ENCODE measurements around the gene CEP112. TPM values are rescaled to one million over a fixed set of nuclear protein-coding genes. Genes with fewer than 3 reads are reported as not detected.

Gene CEP112
- total and polyA plus RNA-seq, 9 of the 15 experiments (the other 6 are each of a cell fraction or from before 2014, with no cell fraction given) = 0.84 TPM; not detected in 8

DNA sequence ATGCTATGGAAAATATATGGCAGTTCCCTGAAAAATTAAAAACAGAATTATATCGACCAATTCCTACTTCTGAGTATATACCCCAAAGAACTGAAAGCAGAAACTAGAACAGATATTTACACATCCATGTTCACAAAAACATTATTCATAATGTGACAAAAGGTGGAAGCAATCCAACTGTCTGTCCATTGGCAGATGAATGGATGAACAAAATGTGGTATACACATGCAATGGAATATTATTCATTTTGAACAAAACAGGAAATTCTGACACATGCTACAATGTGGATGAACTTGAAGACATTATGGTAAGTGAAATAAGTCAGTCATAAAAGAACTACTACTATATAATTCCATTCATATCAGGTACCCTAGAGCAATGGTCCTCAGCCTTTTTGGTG lies 367.0 kb downstream of the CEP112 start (continued):
- TF ChIP-seq JUND (IDR thresholded peaks at IDR 0.05; ENCODE audit: borderline replicate concordance, low read depth, low read length) = no peak
- no peak for TF ChIP-seq JUND (tag; IDR thresholded peaks at IDR 0.05; ENCODE audit: borderline replicate concordance, low read depth, low read length)
- TF ChIP-seq ESRRA (IDR thresholded peaks at IDR 0.05; ENCODE audit: borderline replicate concordance, low read depth) = no peak
- TF ChIP-seq FOXA1 (IDR thresholded peaks at IDR 0.05; ENCODE audit: borderline replicate concordance) = no peak
- TF ChIP-seq, protein P1, sequence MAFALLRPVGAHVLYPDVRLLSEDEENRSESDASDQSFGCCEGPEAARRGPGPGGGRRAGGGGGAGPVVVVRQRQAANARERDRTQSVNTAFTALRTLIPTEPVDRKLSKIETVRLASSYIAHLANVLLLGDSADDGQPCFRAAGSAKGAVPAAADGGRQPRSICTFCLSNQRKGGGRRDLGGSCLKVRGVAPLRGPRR (CRISPR knock-in tag; IDR thresholded peaks at IDR 0.05) = no peak

DNA sequence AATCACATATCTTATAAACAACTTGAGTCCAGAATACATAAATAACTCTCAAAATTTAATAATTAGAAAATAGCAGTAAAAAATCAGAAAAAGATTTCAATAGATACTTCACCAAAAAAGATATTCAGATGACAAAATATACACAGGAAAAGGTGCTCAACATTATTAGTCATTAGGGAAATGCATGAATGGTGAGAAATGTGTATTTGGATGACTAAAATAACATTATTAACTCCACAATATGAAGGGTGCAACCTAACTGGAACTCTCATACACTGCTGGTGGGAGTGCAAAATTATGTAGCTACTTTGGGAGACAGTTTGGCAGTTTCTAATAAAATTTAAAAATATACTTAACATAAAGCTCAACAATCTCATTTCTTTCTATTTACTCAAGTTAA lies 368.2 kb downstream of the CEP112 start:
- Histone ChIP-seq H3K4me3 (no peak overlapping the region), H3K27me3 (ENCODE audit: control insufficient read depth in 2 of 2, insufficient read depth in 2 of 2, low read length in 2 of 2) (no peaks in the 10 kb centered on the region), H3K27ac (ENCODE audit: extremely low read depth, low read depth, low read length) (no peak overlapping the region), H3K9ac (ENCODE audit: insufficient read depth in 1 of 2, low read depth in 2 of 2, low read length in 2 of 2) (no peak overlapping the region), H3K4me1 (replicated peaks in 1 of 2; ENCODE audit: control insufficient read depth in 2 of 2, insufficient read depth in 2 of 2, low read length in 2 of 2) (no peaks in the 10 kb centered on the region), H3K9me1 (ENCODE audit: control insufficient read depth, insufficient read depth, low read length) (no peaks in the 10 kb centered on the region), H2AFZ (ENCODE audit: low read depth, low read length) (no peak overlapping the region), H4K20me1 (replicated peaks; ENCODE audit: control insufficient read depth, insufficient read depth, low read length) (no peaks in the 10 kb centered on the region), H3K36me3 (ENCODE audit: control insufficient read depth, insufficient read depth, low read length) (no peaks in the 10 kb centered on the region), H3K4me2 (ENCODE audit: insufficient read depth, low read length) (no peak overlapping the region), H3K79me2 (ENCODE audit: control insufficient read depth, insufficient read depth, low read length) (no peaks in the 10 kb centered on the region), H3K9me3 (replicated peaks; ENCODE audit: control insufficient read depth, insufficient read depth, low read depth, low read length) (no peaks in the 10 kb centered on the region)
- ATAC-seq = no peak
- DNase-seq (ENCODE audit: extremely low read depth in 1 of 4, low spot score in 3 of 4) = no peak
- ChIA-PET CTCF (ENCODE audit: low intra/inter-chr PET ratio) (no interaction called here), POLR2A (no interaction called here)
- no peak for FAIRE-seq
- TF ChIP-seq, protein P2, sequence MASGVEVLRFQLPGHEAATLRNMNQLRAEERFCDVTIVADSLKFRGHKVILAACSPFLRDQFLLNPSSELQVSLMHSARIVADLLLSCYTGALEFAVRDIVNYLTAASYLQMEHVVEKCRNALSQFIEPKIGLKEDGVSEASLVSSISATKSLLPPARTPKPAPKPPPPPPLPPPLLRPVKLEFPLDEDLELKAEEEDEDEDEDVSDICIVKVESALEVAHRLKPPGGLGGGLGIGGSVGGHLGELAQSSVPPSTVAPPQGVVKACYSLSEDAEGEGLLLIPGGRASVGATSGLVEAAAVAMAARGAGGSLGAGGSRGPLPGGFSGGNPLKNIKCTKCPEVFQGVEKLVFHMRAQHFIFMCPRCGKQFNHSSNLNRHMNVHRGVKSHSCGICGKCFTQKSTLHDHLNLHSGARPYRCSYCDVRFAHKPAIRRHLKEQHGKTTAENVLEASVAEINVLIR (CRISPR knock-in tag; IDR thresholded peaks at IDR 0.05) = no peak
- TF ChIP-seq ETV5 (CRISPR knock-in tag; IDR thresholded peaks at IDR 0.05; ENCODE audit: low read depth) (no peak), ZNF316 (IDR thresholded peaks at IDR 0.05) (no peak), CREB1 (IDR thresholded peaks at IDR 0.05) (no peak), CREB1 (CRISPR knock-in tag; IDR thresholded peaks at IDR 0.05) (no peak), PHTF2 (CRISPR knock-in tag; IDR thresholded peaks at IDR 0.05) (no peak), GATAD2A (IDR thresholded peaks at IDR 0.05) (no peak), ZC3H11A (IDR thresholded peaks at IDR 0.05; ENCODE audit: low read depth, low read length) (no peak), SMARCE1 (IDR thresholded peaks at IDR 0.05) (no peak), SMARCB1 (IDR thresholded peaks at IDR 0.05; ENCODE audit: insufficient read length, low read depth) (no peak), HDGF (IDR thresholded peaks at IDR 0.05) (no peak), ZNF76 (CRISPR knock-in tag; IDR thresholded peaks at IDR 0.05; ENCODE audit: borderline replicate concordance) (no peak)
- TF ChIP-seq, protein P3, sequence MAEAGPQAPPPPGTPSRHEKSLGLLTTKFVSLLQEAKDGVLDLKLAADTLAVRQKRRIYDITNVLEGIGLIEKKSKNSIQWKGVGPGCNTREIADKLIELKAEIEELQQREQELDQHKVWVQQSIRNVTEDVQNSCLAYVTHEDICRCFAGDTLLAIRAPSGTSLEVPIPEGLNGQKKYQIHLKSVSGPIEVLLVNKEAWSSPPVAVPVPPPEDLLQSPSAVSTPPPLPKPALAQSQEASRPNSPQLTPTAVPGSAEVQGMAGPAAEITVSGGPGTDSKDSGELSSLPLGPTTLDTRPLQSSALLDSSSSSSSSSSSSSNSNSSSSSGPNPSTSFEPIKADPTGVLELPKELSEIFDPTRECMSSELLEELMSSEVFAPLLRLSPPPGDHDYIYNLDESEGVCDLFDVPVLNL (CRISPR knock-in tag; IDR thresholded peaks at IDR 0.05; ENCODE audit: low read depth) = no peak
- in situ Hi-C loops (cut with MboI) = no loop called here
- intact Hi-C loops (cut with micrococcal nuclease) = no loop called here
- no TSS peak for BruUV-seq (replicated peaks)
